GM23248 (cell line): ENCODE data around the gene MPZ.

Experiments
- EZH2 ChIP-seq: fragments of 200-600 bp; sonication (generic); IDR thresholded peaks from 2 replicates; pipeline ENCODE4 v1.6.1; 2018; ENCODE audit warnings: antibody characterized with exemption, mild to moderate bottlenecking; ENCODE audit not compliant: insufficient read depth, poor library complexity, severe bottlenecking
- EZH2phosphoT487 ChIP-seq: fragments of 200-600 bp; sonication (generic); IDR thresholded peaks from 2 replicates; pipeline ENCODE4 v1.6.1; 2018; ENCODE audit warnings: antibody characterized with exemption, moderate library complexity, mild to moderate bottlenecking, low read depth; ENCODE audit not compliant: insufficient read depth

- TF ChIP-seq EZH2 = no peak
- TF ChIP-seq EZH2phosphoT487 = no peak
Observed at GRCh38 chr1:161259765-161260164, 50.0 kb downstream of the MPZ start.
